ENCODE results near the gene SURF1. TPM values are rescaled to one million over a fixed set of nuclear protein-coding genes. Genes with fewer than 3 reads are reported as not detected.
A peak's percentile ranks its signal among the peaks of the same experiment; 100 is the strongest.

Gene SURF1
- total RNA-seq, 1 experiment from 2014 or later: 28.1 TPM

DNA sequence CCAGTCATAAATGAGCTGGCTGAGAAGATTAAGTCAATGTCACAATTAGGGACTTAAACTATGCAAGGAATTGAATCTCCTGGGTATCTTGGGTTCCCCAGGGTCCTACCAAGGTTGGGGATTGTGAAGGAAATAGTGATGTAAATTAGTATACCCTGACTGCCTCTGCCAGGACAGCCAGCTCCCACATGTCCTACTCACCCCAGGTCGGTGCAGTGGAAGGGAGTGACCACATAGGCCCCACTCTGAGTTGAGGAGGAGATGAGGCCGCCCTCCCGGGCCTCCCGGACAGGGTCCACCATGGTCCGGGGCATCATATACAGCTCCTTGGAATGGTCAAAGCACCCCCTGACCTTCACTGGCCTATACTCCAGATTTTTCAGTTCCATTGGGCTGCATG lies 2.7 kb downstream of the SURF1 start:
- intact Hi-C loops (cut with micrococcal nuclease): no loop called here
- peaks cover 52% of the 10 kb centered on the region for H3K79me2 ChIP-seq (ENCODE audit: low read length)
- H3K9me2 ChIP-seq (replicated peaks; ENCODE audit: low read length): no peaks in the 10 kb centered on the region
- H3K9ac ChIP-seq (ENCODE audit: low read length): no peak overlapping the region
- H3F3A ChIP-seq (ENCODE audit: low read length, unreplicated experiment): peaks cover 13% of the 10 kb centered on the region
- DNase-seq (no peak), ATAC-seq (no peak)
- no peak overlapping the region for H3K4me2 ChIP-seq (ENCODE audit: low read length)
- peaks cover 39% of the 10 kb centered on the region for H3K36me3 ChIP-seq (ENCODE audit: low read depth, low read length)
- H3K9me3 ChIP-seq (ENCODE audit: low read length): no peaks in the 10 kb centered on the region
- no peak overlapping the region for H3K27ac ChIP-seq (ENCODE audit: low read length)
- ChIA-PET POLR2A (ENCODE audit: unreplicated experiment) (no interaction called here), CTCF (no interaction called here)
- no peak overlapping the region for H2AFZ ChIP-seq (ENCODE audit: low read length)
- peaks cover 24% of the 10 kb centered on the region for H4K20me1 ChIP-seq (ENCODE audit: low read length)
- no peak for TF ChIP-seq EZH2 (IDR thresholded peaks at IDR 0.05; ENCODE audit: low read length, unreplicated experiment)
- no peak for TF ChIP-seq EZH2phosphoT487 (IDR thresholded peaks at IDR 0.05; ENCODE audit: borderline replicate concordance, low read length)
- TF ChIP-seq, protein P1, sequence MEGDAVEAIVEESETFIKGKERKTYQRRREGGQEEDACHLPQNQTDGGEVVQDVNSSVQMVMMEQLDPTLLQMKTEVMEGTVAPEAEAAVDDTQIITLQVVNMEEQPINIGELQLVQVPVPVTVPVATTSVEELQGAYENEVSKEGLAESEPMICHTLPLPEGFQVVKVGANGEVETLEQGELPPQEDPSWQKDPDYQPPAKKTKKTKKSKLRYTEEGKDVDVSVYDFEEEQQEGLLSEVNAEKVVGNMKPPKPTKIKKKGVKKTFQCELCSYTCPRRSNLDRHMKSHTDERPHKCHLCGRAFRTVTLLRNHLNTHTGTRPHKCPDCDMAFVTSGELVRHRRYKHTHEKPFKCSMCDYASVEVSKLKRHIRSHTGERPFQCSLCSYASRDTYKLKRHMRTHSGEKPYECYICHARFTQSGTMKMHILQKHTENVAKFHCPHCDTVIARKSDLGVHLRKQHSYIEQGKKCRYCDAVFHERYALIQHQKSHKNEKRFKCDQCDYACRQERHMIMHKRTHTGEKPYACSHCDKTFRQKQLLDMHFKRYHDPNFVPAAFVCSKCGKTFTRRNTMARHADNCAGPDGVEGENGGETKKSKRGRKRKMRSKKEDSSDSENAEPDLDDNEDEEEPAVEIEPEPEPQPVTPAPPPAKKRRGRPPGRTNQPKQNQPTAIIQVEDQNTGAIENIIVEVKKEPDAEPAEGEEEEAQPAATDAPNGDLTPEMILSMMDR (conservative IDR thresholded peaks at IDR 0.05; ENCODE audit: low read depth, low read length): no peak
- H3K4me3 ChIP-seq (ENCODE audit: low read length): no peak overlapping the region
- no TSS peak for BruUV-seq (replicated peaks)
- no peaks in the 10 kb centered on the region for H3K27me3 ChIP-seq (ENCODE audit: low read length)
- peaks cover 20% of the 10 kb centered on the region for H3K4me1 ChIP-seq (ENCODE audit: insufficient read depth, low read length)

DNA sequence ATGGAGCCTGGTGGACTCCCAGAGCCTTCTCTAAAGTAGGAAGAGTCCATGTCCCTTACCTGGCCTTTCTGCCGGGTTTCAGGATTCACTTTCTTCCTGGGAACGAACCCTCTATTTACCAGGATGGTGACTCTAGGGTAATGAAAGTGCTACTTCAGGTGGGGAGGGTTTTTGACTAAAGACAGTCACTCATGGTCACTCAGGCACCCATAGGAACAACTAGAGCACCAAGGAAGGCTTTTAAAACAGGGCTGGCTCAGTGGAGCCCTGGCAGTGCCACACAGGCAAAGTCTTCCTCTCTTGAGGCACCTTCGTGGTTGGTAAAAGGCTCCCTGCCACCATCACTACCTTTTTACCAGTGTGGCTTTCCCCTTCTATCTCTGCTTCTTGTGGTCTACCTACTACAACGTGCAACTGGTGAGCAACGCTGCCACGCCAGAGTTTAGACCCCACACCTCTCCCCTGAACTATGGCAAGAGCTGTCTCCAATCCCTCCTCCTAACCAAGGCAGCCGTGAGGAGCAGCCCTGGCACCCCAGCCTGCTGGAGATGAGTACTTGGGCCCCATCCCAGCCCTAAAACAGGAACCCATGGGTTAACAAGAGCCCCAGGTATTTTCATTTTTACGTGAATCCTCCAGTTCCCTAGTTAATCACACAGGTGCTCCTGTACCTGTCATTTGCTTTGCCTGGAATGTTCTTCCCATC lies 3.5 kb downstream of the SURF1 start:
- intact Hi-C loops (cut with micrococcal nuclease): no loop called here
- Histone ChIP-seq H3K4me1 (ENCODE audit: insufficient read depth, low read length) (peaks cover 16% of the 10 kb centered on the region), H2AFZ (ENCODE audit: low read length) (no peak overlapping the region), H3K9ac (ENCODE audit: low read length) (no peak overlapping the region), H3K79me2 (ENCODE audit: low read length) (peaks cover 52% of the 10 kb centered on the region), H3F3A (ENCODE audit: low read length, unreplicated experiment) (peaks cover 13% of the 10 kb centered on the region), H3K27ac (ENCODE audit: low read length) (no peak overlapping the region), H3K27me3 (ENCODE audit: low read length) (no peaks in the 10 kb centered on the region), H3K9me3 (ENCODE audit: low read length) (no peaks in the 10 kb centered on the region), H4K20me1 (ENCODE audit: low read length) (peaks cover 24% of the 10 kb centered on the region), H3K36me3 (ENCODE audit: low read depth, low read length) (peaks cover 41% of the 10 kb centered on the region), H3K4me3 (ENCODE audit: low read length) (no peak overlapping the region), H3K9me2 (replicated peaks; ENCODE audit: low read length) (no peaks in the 10 kb centered on the region), H3K4me2 (ENCODE audit: low read length) (no peak overlapping the region)
- no peak for TF ChIP-seq EZH2 (IDR thresholded peaks at IDR 0.05; ENCODE audit: low read length, unreplicated experiment)
- no peak for TF ChIP-seq EZH2phosphoT487 (IDR thresholded peaks at IDR 0.05; ENCODE audit: borderline replicate concordance, low read length)
- TF ChIP-seq, protein P1 (conservative IDR thresholded peaks at IDR 0.05; ENCODE audit: low read depth, low read length): no peak
- POLR2A ChIA-PET (ENCODE audit: unreplicated experiment): no interaction called here
- CTCF ChIA-PET: no interaction called here
- no TSS peak for BruUV-seq (replicated peaks)
- ATAC-seq: no peak
- DNase-seq: no peak

- Histone ChIP-seq H3K27ac (ENCODE audit: low read length) (no peak overlapping the region), H3K36me3 (ENCODE audit: low read depth, low read length) (peaks cover 41% of the 10 kb centered on the region), H3K9me2 (replicated peaks; ENCODE audit: low read length) (no peaks in the 10 kb centered on the region), H3K4me3 (ENCODE audit: low read length) (no peak overlapping the region), H3K9me3 (ENCODE audit: low read length) (no peaks in the 10 kb centered on the region), H3K9ac (ENCODE audit: low read length) (no peak overlapping the region), H3K79me2 (ENCODE audit: low read length) (peaks cover 50% of the 10 kb centered on the region), H3K4me1 (ENCODE audit: insufficient read depth, low read length) (peaks cover 9% of the 10 kb centered on the region), H4K20me1 (ENCODE audit: low read length) (peaks cover 24% of the 10 kb centered on the region), H2AFZ (ENCODE audit: low read length) (no peak overlapping the region), H3K27me3 (ENCODE audit: low read length) (no peaks in the 10 kb centered on the region), H3F3A (ENCODE audit: low read length, unreplicated experiment) (peaks cover 13% of the 10 kb centered on the region), H3K4me2 (ENCODE audit: low read length) (no peak overlapping the region)
- no TSS peak for BruUV-seq (replicated peaks)
- ChIA-PET POLR2A (ENCODE audit: unreplicated experiment) (no interaction called here), CTCF (no interaction called here)
- ATAC-seq (peak; percentile 10; the same call in 1 of the 2 replicates), DNase-seq (peak; percentile 54)
- intact Hi-C loops (cut with micrococcal nuclease): no loop called here
- TF ChIP-seq EZH2 (IDR thresholded peaks at IDR 0.05; ENCODE audit: low read length, unreplicated experiment): no peak
- TF ChIP-seq, protein P1 (conservative IDR thresholded peaks at IDR 0.05; ENCODE audit: low read depth, low read length): peak; percentile 63
These were observed 4.2 kb downstream of the SURF1 start for GRCh38 chr9:133351908-133352634.
